Mucosa of rectum (tissue), 2 donors: ENCODE measurements around the gene TCP10L.

Experiments used
- H3K27ac ChIP-seq, 2 donors: one replicate each; pipeline ENCODE4 v1.7.0; 2013; ENCODE audit warnings: inconsistent platforms in 2 of 2, low read depth in 2 of 2, low read length in 2 of 2
- H3K27me3 ChIP-seq, 2 donors: one replicate each; pipeline ENCODE4 v1.7.0; 2013; ENCODE audit warnings: low read length in 2 of 2; ENCODE audit not compliant: control insufficient read depth in 2 of 2, insufficient read depth in 2 of 2
- H3K36me3 ChIP-seq, 2 donors: one replicate each; pipeline ENCODE4 v1.7.0; 2013; ENCODE audit warnings: low read length in 2 of 2; ENCODE audit not compliant: control insufficient read depth in 2 of 2, insufficient read depth in 2 of 2
- H3K4me1 ChIP-seq, 2 donors: one replicate each; pipeline ENCODE4 v1.7.0; 2013; ENCODE audit warnings: low read length in 2 of 2, mild to moderate bottlenecking in 1 of 2; ENCODE audit not compliant: control insufficient read depth in 2 of 2, insufficient read depth in 2 of 2
- H3K4me3 ChIP-seq, 2 donors: one replicate each; pipeline ENCODE4 v1.7.0; 2013; ENCODE audit warnings: low read length in 2 of 2
- H3K9ac ChIP-seq, 2 donors: one replicate each; pipeline ENCODE4 v1.7.0; 2013; ENCODE audit warnings: low read length in 2 of 2, low read depth in 1 of 2, mild to moderate bottlenecking in 1 of 2
- H3K9me3 ChIP-seq, 2 donors: one replicate each; pipeline ENCODE4 v1.7.0; 2013; ENCODE audit warnings: low read length in 2 of 2; ENCODE audit not compliant: control insufficient read depth in 2 of 2
- donor health status: healthy.
- donor health status: Normal muscosa, but diverticular disease.

The TCP10L gene

GRCh38 chr21:32605469-32605868 lies 20.1 kb upstream of the TCP10L start:
- H3K4me3 ChIP-seq, result no peak overlapping the region
- peaks cover 57 to 66% of the 10 kb centered on the region in 2 donors for H3K36me3 ChIP-seq
- H3K9ac ChIP-seq, result no peak overlapping the region
- H3K9me3 ChIP-seq, result no peaks in the 10 kb centered on the region
- H3K4me1 ChIP-seq, result no peaks in the 10 kb centered on the region
- no peaks in the 10 kb centered on the region for H3K27me3 ChIP-seq
- H3K27ac ChIP-seq, result no peak overlapping the region

GRCh38 chr21:32604464-32604863 lies 19.1 kb upstream of the TCP10L start:
- Histone ChIP-seq H3K27ac (no peak overlapping the region), H3K36me3 (peaks cover 62 to 67% of the 10 kb centered on the region in 2 donors), H3K4me1 (no peaks in the 10 kb centered on the region), H3K9me3 (no peaks in the 10 kb centered on the region), H3K4me3 (no peak overlapping the region), H3K9ac (no peak overlapping the region), H3K27me3 (no peaks in the 10 kb centered on the region)

- Histone ChIP-seq H3K9ac (no peak overlapping the region), H3K4me3 (no peak overlapping the region), H3K27me3 (no peaks in the 10 kb centered on the region), H3K9me3 (no peaks in the 10 kb centered on the region), H3K4me1 (no peaks in the 10 kb centered on the region), H3K36me3 (peaks cover 63 to 65% of the 10 kb centered on the region in 2 donors), H3K27ac (no peak overlapping the region)
Measured at GRCh38 chr21:32603131-32603530, 17.8 kb upstream of the TCP10L start.

DNA sequence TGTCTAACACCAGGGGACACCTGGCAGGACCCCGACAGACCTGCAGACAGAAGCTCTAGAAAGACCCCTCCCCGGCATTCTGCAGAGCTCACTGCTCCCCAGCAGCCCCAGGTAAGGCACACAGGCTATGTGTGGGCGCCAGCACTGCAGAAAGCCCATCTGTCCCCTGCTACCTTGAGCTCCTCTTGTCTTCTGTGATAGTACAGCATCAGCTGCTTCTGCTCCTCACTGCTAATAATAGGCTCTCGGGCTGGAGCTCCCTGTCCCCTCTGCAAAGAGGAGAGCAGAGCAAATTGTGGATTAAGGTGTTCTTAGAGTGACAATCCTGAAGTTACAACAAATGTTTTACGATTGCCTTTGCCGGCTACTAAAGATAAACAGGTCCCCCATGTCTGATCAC lies 16.8 kb upstream of the TCP10L start:
- peaks cover 60 to 61% of the 10 kb centered on the region in 2 donors for H3K36me3 ChIP-seq
- H3K27me3 ChIP-seq, result no peaks in the 10 kb centered on the region
- H3K9ac ChIP-seq, result no peak overlapping the region
- no peak overlapping the region for H3K27ac ChIP-seq
- H3K9me3 ChIP-seq, result no peaks in the 10 kb centered on the region
- no peaks in the 10 kb centered on the region for H3K4me1 ChIP-seq
- H3K4me3 ChIP-seq, result no peak overlapping the region

DNA sequence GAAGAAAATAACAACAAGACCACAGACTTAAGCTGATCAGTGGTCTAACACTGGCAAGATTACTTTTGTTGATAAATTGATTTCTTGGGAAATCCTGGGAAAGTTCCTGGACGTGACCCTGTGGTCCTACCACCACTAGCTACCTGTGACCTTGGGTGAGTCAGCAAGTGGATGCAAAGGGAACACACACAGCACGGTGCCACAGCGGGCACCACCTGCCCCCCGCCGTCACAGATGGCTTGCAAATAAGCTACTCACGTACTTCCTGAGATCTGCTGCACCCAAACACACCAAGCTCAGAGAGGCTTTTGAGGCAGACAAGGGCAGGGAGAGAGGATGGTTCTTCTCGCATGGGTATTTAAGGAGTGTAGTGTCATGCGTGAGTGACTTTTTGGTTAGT lies 14.2 kb upstream of the TCP10L start:
- no peaks in the 10 kb centered on the region for H3K27me3 ChIP-seq
- H3K27ac ChIP-seq, result no peak overlapping the region
- H3K4me1 ChIP-seq, result no peaks in the 10 kb centered on the region
- H3K36me3 ChIP-seq, result peaks cover 38 to 42% of the 10 kb centered on the region in 2 donors
- H3K9me3 ChIP-seq, result no peaks in the 10 kb centered on the region
- H3K9ac ChIP-seq, result no peak overlapping the region
- H3K4me3 ChIP-seq, result no peak overlapping the region

GRCh38 chr21:32599091-32599490 lies 13.8 kb upstream of the TCP10L start:
- Histone ChIP-seq H3K9me3 (no peaks in the 10 kb centered on the region), H3K27ac (no peak overlapping the region), H3K9ac (no peak overlapping the region), H3K27me3 (no peaks in the 10 kb centered on the region), H3K4me1 (no peaks in the 10 kb centered on the region), H3K4me3 (no peak overlapping the region), H3K36me3 (peaks cover 34 to 37% of the 10 kb centered on the region in 2 donors)

GRCh38 chr21:32597205-32597604 lies 11.9 kb upstream of the TCP10L start:
- Histone ChIP-seq H3K27me3 (no peaks in the 10 kb centered on the region), H3K27ac (no peak overlapping the region), H3K36me3 (peaks cover 17 to 19% of the 10 kb centered on the region in 2 donors), H3K9ac (no peak overlapping the region), H3K4me3 (no peak overlapping the region), H3K9me3 (no peaks in the 10 kb centered on the region), H3K4me1 (no peaks in the 10 kb centered on the region)

GRCh38 chr21:32595431-32595830 lies 10.1 kb upstream of the TCP10L start:
- Histone ChIP-seq H3K36me3 (peaks cover 11 to 14% of the 10 kb centered on the region in 2 donors), H3K4me3 (no peak overlapping the region), H3K27ac (no peak overlapping the region), H3K9me3 (no peaks in the 10 kb centered on the region), H3K9ac (no peak overlapping the region), H3K4me1 (no peaks in the 10 kb centered on the region), H3K27me3 (no peaks in the 10 kb centered on the region)

- Histone ChIP-seq H3K4me3 (no peak overlapping the region), H3K36me3 (peaks cover 0 to 2% of the 10 kb centered on the region in 2 donors), H3K27ac (no peak overlapping the region), H3K9me3 (no peaks in the 10 kb centered on the region), H3K9ac (no peak overlapping the region), H3K4me1 (no peaks in the 10 kb centered on the region), H3K27me3 (no peaks in the 10 kb centered on the region)
Measured at GRCh38 chr21:32593690-32594089, 8.4 kb upstream of the TCP10L start.

- H3K9me3 ChIP-seq, result no peaks in the 10 kb centered on the region
- peaks cover 0 to 2% of the 10 kb centered on the region in 2 donors for H3K36me3 ChIP-seq
- H3K4me3 ChIP-seq, result no peak overlapping the region
- no peaks in the 10 kb centered on the region for H3K27me3 ChIP-seq
- no peak overlapping the region for H3K9ac ChIP-seq
- H3K4me1 ChIP-seq, result no peaks in the 10 kb centered on the region
- H3K27ac ChIP-seq, result no peak overlapping the region
Measured at GRCh38 chr21:32592929-32593502, 7.7 kb upstream of the TCP10L start.

DNA sequence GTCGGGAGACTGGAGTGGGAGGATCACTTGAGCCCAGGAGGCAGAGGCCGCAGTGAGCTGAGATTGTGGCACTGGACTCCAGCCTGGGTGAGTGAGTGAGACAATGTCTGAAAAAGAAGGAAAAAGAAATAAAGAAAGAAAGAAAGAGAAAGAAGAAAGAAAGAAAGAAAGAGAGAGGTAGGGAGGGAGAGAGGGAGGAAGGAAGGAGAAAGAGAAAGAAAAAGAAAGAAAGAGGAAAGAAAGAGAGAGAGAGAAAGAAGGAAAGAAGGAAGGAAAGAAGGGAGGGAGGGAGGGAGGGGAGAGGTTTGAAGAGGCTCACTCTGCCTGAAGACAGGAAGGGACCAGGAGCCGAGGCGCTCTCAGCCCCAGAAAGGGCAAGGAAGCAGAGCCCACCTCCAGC lies 4.8 kb upstream of the TCP10L start:
- H3K9me3 ChIP-seq, result no peaks in the 10 kb centered on the region
- H3K36me3 ChIP-seq, result no peaks in the 10 kb centered on the region
- H3K4me3 ChIP-seq, result no peak overlapping the region
- no peak overlapping the region for H3K9ac ChIP-seq
- no peaks in the 10 kb centered on the region for H3K27me3 ChIP-seq
- no peak overlapping the region for H3K27ac ChIP-seq
- H3K4me1 ChIP-seq, result no peaks in the 10 kb centered on the region
